HG03342 (cell line): ENCODE measurements around the gene EMC8.
A peak's percentile ranks its signal among the peaks of the same experiment; 100 is the strongest.
"Not testable (repeated sequence)": the region's sequence is repeated elsewhere in the genome, so short reads cannot be mapped to it uniquely, and the experiment has no call there.

ENCODE experiments used
- ATAC-seq: cut with Tn5 transposase; IDR thresholded peaks from one replicate; pipeline ENCODE4 v1.9.1; 2021; ENCODE audit warnings: mild to moderate bottlenecking, moderate library complexity; ENCODE audit not compliant: unreplicated experiment

The EMC8 gene

DNA sequence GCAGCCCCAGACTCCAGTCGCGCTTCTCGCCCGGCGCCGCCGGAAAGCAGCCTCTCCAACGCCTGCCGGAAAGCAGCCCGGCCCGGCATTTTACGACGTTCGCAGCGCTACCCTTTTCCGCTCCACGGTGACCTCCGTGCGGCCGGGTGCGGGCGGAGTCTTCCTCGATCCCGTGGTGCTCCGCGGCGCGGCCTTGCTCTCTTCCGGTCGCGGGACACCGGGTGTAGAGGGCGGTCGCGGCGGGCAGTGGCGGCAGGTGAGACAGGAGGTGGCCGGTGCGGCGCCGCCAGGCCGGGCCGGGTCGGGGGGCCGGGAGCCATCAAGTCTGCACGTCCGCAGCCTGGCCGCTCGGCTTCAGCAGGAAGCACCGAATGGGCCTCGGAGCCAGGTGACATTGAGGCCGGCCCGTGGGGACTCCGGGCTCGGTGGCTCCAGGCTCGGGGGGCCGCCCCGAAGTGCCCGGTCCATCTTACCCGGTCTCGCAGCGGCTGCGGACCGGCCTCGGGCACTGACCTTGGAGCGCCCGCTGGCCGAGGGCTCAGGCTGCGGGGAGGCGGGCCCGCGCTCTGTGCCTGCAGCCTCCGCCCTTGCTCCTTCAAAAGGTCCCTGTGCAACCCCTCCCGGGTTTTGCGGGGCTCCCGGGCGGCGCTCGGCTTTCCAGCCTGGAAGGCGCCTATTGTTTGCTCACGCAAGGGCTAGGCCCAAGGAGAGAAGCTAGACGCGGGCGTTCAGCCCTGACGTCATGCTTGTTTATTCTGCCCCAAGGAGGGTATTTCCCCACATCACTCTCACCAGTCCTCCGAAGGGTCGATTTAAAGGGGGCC, at the start of gene EMC8, which contains the start of gene COX4I1:
Gene EMC8 (minus strand): TSS at position 48 of the 824 bp plus-strand sequence. CDS start 249 bp downstream, outside the sequence.
Gene COX4I1 (plus strand): TSS at position 199 of the 824 bp plus-strand sequence. CDS start 1,511 bp downstream, outside the sequence.
- ATAC-seq, result peak; percentile 76

DNA sequence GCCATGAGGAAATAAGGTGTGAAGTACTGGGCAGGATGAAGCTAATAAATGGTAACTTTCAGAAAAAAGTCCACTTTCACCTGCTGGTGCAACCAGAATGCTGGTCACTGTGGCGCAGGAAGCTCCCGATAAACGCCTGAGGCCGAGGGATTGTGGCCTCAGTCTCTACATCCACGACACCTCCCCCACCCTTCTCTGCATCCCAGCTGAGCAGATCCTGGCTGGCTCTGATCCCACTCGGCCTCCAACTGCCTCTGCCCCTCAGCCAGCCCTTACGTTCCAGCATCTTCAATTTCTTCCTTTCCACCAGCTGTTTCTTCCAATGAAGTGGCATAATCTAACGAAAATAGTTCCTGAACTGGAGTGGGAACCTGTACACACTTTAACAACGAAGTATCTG, 49.6 kb upstream of the EMC8 start:
- no peak for ATAC-seq

DNA sequence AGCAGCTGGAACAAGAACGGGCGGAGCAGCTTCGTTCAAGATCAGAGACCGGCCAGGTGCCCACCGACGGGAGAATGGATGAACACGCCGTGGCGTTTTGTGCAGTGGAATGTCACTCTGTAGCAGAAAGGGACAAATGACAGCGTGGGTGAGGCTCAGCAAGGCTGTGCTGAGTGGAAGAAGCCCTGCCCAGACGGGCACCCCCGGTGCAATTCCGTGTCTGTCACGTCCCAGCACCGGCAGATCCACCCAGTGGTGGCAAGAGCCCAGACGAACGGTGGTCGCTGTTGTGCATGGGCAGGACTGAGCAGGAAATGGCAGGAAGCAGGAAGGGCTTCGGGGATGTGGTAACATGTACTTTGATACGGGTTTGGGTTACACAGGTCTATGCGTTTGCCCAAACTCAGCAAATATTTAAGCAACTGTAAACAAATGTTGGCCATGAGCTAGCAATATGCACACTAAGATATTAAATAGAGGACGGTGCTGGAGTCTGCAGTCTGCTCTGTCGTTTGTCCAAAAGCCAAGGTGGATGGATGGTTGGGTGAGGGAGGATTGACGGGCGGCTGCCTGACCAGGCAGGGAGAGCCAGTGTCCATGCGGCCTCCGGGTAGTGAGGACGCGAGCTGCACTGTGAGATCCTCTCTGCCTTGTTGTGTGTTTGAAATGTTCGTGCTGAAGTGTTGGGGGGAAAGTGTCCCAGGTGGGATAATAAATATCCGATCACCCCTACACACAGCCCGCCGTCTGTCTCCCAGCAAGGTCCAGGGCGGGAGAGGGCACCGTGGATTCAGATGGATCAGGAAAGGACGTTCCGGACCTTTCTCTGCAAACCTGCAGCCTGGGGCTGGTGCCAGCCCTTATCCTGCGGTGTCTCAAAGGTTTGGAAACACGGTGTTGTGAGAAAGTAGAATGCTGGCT, 48.6 kb upstream of the EMC8 start:
- ATAC-seq, result no peak

DNA sequence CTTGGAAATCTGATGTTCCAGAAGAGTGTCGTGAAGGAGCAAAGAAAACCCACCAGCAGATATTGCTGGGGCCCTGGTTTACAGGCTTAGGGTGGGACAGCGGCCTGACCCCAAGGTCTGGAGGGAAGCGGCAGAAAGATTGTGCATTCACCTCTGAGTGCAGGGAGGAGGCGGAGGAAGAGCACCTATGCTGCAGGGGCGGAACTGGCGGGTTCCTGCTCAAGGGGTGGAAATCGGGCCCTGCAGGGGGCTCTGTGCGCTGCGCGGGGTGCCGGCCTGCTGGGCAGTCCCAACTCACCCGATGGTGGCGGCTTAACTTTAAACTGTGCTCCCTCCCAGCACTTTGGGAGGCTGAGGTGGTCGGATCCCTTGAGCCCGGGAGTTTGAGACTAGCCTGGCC, 47.7 kb upstream of the EMC8 start:
- no peak for ATAC-seq

DNA sequence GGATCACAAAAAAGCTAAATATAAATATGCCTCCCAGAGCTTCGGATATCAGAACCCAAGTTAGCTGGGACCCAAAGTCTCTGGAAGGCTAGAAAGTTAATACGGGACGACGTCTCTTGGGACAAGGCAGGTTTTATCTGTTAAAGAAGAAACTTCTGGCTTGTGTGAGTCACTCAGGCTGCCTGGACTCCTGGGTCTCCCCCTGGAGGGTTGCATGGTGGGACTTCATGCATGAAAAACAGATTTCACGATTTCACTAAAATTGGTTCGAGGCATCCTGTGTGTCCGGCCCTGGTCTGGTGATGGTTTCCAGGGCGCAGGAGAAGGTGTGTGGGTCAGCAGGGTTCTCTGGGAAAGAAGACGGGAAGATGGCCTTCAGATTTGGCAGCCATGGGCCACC, 47.1 kb upstream of the EMC8 start:
- no peak for ATAC-seq

DNA sequence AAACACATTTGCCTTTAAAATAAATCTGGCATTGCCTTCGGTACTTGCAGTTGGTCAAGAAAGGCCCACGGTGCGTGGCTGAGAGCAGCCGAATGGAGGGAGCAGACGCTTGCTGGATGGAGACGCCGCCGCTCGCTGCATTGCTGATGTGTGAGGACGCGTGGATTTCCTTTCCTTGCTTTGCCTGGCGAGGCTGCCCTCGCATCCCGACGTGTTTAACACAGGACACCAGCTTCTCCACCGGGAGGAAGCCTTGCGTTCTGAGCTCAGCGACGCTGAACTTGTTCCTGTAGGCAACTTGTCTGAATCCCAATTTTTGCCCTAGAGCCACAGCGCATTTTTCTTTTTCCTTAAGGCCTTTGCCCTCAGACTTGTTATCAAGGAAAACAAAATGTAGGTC, 45.9 kb upstream of the EMC8 start:
- no peak for ATAC-seq

DNA sequence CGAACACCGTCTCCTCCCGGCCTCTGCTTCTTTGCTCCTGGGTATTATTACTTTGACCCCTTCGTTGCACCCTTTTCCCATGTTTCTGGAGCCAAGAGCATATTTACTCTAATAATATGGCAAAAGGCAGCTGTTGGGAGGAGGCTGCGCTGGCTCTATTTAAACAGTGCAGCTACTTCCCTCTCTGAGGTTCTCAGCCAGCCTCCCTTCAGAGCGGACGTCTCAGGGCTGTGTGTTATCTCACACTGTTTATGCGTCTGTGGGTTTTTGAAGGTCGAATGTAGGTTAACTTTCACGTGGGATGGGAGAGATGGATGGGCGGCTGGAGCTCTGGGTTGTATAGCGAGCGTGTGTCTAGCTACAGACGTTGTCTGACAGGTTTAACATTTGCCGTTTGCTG, 45.4 kb upstream of the EMC8 start:
- no peak for ATAC-seq

DNA sequence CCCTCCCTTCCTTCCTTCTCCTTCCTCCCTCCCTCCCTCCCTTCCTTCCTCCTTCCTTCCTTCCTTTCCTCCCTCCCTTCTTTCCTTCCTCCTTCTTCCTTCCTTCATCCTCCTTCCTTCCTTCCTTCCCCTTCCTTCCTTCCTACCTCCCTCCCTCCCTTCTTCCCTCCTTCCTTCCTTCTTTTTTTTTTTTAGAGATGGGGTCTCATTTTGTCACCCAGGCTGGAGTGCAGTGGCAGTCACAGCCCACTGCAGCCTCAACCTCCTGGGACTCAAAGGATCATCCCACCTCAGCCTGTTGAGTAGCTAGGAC, 44.8 kb upstream of the EMC8 start:
- no peak for ATAC-seq

DNA sequence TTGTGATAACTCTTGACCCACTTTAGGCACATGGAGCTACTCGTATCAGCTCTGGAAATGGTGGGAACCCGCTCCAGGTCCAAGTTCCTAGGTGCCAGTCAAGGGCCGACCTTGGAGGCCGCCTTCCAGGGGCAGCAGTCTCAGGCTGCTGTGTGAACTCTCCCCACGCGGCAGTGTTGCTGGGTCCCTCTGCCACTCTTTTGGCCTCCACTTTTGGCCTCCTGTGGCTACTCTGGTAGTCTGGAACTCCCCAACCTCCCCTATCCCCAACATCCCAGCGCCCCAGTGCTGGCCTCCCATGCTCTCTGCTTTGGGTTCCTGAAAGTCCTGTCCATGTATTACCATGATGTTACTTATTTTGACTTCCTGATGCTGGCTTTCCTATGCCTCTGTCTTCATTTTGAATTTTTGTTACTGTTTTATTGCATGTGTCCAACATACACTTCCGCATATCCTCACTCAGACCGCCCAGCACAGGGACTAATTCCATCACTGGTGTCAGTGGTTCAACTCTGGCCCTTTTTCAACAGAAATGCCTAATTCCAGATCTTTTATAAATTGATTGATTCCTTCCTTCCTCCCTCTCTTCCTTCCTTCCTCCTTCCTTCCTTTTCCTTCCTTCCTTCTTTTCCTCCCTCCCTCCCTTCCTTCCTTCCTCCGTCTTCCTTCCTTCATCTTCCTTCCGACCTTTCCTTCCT, 44.3 kb upstream of the EMC8 start:
- ATAC-seq, result no peak

DNA sequence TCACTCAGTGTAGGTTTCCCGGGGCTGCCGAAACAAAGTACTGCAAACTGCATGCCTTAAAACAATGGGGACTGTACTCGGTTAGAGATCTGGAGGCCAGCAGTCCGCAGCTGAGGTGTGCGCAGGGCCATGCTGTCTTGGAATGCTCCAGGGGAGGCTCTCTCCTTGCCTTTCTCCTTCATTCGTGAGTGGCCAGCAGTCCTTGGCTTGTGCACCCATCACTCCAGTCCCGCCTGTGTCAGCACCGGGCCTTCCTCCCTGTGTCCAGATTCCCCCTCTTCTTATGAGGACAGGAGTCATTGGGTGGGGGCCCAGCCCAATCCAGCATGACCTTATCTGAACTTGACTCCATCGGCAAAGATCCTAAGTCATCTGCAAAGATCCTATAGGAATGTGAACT, 43.5 kb upstream of the EMC8 start:
- ATAC-seq, result no peak

DNA sequence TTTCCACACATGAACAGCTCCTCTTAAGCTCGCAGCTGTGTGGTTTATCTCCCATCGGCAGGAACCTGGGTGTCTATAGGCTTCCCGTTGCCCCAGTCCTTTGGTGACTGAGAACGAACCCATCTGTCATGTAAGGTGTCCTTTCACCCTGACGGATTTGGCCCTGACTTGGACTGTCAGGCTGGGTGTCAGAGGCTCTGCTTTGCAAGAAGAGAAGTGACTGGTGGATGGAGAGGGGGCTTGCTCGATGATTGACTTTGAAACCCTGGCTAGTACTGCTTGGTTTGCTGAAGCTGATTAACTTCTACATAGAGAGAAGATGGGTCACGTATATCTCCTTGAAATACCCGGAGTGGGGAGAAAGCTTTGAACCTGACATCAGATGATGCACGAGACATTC, 43.1 kb upstream of the EMC8 start:
- ATAC-seq, result no peak

DNA sequence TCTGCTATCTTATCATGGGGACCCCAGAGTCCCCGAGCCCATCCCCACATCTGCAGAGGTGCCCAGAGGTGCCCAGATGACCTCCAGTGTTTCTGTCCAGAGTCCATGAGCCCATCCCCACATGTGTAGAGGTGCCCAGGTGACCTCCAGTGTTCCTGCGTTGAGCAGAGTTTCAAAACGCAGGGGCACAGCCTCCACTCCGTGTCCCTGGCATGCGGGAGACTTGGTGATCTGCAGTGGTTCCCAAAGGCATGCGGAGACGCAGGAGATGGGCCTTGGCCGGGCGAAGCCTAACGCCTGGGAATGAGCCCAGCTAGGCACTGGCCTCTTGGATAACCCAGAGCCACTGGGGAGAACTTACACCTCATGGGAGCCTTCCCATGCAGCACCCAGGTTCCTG, 41.5 kb upstream of the EMC8 start:
- no peak for ATAC-seq

DNA sequence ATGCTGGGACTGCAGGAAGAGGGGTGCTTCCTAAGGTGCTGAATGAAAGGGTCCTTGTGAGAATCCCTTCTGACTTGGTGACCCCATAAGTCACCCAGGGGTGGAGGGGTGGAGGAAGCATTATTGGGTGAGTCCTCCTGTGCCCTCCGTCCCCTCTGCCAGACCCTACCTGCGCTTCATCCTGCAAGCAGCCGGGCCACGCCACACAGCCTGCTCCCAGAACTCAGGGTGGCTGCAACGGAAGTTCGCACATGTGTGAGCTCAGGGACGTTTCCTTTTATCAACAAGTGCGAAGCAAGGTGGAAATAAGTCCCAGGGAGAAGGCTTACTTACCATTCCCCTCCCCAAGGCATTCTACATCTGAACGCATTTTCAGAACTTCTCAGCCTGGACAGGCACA, 41.1 kb upstream of the EMC8 start:
- no peak for ATAC-seq

DNA sequence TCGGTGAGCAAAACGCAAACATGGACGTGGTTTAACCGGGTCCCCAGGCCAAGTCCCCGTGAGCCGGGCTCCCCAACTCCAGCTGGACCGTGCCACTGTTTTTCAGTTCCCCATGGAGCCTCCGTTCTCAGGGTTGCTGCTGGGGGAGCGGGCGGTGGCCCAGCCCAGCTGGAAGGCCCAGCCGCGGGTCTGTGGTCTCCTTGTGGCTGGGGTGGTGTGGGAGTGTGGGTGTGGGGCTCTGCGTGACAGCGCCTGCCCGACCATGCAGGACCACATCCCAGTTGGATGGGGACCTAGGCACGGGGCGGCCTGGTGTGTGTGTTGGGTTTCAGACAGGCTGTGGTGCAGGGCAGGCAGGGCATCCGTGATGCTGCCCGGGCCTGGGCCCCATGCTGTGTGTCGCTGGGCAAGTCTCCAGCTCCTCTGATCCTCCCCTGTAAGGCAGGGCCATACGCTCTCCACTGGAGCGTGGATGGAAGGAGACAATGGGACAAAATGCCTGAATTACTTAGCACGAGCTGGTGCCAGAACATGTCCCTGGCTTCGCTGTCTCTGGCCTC, 40.4 kb upstream of the EMC8 start:
- ATAC-seq, result no peak

DNA sequence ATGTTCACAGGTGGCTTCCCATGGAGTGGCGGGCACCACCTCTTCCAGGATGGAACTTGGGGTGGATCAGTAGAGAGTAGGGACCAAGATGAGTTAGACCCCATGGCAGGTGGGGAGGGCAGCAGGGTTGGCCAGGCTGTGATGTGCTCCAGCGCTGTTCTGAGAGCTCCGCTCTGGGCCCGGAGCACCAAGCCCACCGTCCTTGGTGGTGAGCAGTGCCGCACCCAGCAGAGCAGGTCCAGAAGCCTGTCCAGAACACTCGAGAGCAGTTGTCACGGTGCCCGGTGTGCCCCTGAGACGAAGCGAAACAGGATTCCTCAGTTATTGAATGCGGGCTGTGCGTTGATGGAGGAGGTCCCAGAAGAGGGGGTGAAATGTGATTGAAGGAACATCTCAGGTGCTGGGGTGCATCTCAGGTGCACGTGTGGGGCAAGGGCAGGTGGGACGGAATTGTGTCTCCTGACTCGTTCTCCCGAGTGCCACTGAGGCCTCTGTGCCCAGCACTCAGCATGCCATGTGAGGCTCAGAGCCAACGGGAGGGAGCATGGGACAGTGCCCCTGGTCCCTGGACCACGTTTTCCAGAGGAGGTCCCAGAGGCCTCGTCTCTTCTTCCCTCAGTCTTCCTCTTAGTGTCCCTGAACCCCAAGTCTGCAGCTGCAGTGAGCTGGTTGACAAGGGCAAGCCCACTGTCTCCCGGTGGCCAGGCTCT, 39.7 kb upstream of the EMC8 start:
- ATAC-seq, result no peak

DNA sequence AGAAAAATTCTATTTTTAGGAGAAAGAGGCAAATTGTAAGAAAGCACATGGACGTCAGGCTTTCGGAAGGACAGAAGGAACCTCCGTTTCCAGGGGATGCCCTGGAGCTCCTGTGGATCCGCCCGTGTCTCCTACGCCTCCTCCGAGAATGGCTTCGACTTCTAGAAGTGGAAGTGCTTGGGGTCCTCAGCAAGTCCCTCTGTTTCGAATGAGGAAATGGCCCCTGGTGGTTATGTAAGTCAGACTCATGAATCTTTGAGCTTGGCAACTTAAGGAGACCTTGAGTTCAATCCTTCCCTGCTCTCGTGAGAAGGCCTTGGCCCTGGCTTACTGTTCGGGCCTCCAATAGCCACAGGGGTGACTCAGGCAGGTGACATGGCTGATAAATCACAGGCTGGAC, 39.0 kb upstream of the EMC8 start:
- no peak for ATAC-seq

DNA sequence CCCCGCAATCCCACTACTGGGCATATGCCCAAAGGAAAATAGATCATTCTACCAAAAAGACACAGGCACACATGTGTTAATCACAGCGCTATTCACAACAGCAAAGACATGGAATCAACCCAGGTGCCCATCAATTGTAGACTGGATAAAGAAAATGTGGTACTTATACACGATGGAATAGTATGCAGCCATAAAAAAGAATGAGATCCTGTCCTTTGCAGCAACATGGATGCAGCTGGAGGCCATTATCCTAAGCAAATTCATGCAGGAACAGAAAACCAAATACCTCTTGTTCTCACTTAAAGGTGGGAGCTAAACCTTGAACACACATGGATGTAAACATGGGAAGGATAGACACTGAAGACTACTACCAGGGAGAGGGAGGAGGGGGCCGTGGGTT, 38.3 kb upstream of the EMC8 start:
- ATAC-seq, result not testable (repeated sequence)

DNA sequence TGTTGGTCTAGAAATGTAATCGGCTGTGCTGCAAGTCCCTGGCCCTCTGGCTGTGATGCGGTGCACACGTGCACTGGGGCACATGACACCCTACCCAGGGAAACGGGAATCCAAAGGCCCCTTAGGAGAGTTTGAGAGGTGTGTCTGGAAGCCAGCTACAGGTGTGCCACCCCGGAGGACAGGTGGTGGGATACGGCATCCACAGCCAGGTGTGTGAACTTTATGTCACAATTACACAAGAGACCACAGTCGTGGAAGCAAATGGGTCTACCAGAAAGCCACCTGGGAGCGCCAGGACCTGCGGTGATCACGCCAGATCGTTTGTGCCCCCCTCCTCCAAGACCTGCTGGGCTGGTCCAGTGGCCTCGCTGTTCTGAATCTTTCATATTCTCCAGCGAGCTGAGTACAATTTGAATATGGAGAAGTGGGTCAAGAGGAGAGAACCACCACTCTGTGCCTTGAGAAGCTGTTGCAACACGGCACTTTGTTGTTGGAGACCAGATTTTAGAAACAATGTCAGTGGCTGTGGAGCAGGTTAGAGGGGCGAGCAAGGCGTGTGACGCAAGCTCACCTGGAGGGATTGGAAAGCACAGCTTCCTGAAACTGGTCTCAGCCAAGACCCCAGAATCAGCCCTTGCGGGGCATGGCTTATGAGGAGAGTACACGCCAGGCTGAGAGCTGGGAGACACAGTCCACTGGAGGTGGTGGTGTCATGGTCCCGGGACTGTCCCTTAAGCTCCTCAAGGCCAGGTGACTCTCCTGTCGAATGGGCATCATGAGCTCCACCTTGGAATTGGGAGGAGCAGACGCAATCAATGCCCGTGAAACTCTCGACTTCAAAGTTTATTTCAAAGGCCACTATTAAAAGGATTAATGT, 37.6 kb upstream of the EMC8 start:
- no peak for ATAC-seq

DNA sequence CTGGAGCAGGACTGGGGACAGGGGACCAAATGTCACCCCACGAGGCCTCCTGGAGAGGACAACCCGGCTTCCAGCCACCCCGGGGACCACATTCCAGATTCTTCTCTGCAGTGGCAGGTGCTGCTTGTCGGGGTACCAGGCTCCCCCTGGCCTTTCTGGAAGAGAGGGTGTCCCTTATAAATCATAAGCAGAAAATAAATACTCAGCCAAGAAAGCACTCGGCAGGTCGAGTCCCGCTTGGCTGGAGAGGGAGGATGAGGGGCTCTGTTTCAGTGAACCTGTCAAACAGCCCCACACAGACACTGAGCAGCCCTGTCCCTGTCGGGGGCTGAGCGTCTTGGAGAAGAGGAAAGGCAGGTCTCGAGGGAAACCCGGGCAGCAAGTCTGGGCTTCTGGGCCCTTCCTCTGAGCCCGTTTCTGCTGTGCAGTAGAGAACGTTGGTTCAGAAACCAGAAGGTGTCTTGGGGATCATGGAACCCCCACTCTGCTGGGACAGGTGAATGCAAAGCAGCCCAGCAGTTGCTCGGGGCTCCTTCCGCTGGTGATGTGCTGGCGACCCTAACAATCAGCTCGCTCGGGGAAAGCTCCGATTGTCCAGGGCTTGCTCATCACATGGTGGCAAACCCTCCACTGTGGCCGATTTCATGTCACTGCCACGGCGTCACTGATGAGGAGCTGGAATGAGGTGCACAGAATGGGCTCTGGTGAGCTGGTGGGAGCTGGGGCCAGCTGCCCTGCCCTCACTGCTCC, 36.8 kb upstream of the EMC8 start:
- no peak for ATAC-seq
